AG08396 (cell line): ENCODE results near the gene UBAC2.

Experiments
- DNase-seq: peaks from one replicate; pipeline ENCODE4 v3.0.0; 2012; ENCODE audit warnings: low spot score, mixed read lengths

The UBAC2 gene

DNA sequence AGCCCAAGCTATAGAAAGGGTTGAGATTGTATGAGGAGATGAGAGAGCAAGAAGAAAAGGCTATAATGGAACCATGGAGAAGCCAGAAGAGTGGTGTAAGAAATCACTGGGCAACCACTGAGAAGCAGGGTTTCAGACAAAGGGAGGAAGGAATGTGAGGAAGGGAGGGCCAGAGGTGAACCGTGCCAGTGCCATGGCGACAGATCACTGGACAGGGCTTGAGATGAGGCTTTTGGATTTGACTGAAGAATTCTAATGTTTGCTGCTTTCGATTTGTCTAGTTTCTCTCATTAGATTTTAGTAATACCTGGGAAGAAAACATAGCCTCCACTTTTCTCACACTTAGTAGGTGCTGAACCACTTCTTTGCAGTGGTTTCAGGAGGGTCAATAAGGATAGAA, 112.8 kb downstream of the UBAC2 start:
- DNase-seq, result no peak

DNA sequence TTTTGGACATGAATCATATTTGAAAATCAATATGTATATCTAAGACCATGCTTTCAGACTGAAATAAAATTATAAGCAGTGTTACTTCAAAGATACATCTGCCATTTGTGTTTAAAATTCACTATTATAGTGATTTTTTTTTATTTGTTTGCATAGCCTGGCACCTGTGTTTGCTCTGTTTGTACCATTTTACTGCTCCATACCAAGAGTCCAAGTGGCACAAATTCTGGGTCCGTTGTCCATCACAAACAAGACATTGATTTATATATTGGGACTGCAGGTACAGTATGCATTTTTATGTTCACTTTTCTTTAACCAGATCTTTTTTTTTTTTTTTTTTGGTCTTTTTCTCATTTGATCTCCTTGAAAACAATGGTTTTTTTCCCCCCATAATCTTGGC, 113.3 kb downstream of the UBAC2 start:
- no peak for DNase-seq

DNA sequence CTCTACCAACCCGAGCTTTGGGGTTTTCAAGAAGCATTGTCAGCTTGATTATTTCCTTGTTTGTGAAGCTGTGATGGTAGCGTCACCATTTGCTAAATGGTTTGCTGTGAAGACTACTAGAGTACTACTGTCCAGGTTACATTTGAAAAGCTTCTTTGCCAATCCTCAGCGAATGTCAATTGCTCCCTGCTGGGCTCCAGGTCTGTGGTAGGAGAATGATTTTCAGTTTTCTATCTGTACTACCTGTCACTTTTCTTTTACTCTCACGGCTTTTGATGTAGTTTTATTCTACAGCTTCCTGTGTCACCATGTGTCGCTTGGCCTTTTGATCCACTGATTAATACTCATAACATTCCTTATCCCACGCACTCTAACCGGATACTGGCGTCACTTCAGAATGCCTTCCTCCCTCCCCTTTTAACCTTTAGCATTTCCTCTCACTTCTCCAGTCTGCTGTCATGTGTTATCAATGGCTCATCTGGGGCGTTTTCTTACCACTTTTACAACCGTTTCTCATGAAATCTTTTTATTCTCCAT, 114.1 kb downstream of the UBAC2 start:
- DNase-seq, result no peak

DNA sequence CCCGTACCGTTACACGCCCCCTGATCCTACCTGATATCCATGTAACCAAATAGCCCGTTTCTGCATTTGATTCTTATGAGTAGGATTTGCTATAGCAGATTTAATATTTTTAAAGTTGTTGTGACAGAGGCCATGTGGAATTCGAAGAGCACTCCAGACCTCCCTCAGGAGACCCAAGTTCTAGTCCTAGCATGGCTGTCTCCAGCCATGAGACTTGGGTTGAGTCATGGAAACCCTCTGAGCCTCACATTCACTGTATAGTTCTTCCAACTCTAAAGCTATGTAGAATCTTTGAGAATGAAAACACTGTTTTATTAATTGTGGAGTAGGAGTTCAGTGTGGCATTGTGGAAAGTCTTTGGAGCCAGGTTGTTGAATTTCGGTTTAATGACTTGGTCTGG, 114.5 kb downstream of the UBAC2 start:
- DNase-seq, result no peak

DNA sequence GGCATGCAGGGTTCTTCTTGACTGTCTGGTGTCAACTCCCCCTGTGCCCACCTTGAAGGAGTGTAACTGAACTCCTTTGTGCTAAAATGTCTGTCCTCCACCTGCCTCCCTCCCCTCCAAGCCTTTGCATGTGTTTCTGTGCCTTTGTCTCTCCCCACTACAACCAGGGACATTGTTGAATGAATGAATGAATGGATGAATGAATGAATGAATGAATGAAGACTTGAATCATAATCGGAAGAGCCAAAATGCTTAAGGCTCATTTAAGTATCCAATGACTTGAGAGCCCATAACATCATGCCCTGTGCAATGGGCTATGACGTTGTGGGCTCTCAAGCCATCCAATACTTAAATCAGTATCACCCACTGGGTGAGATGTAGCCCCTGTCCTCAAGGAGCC, 115.6 kb downstream of the UBAC2 start:
- DNase-seq, result no peak

DNA sequence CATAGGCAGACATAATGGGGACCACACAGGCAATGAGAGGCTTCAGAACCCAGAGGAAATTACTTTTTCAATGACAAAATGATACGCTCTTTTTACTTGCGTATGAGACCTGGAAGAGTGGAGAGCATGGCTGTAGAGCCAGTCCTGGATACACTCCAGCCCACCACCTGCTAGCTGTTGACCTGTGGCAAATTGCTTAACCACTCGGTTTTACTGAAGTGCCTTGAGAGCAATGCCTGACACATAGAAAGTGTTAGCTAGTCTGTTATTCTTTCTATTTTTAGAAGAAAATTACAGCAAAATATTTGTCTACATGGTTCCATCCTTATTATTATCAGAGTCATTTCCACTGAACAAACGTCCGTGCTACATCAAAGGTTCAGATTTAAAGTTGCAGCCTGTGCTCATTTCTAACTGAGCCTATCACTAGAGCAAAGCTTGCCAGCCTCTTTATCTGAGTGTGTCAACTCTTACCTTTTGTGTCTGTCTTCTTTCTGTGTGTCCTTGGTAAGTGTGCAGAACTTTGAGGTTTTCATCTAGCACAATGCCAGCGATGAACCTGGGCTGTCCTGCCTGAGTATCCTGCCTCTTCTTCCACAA, 116.1 kb downstream of the UBAC2 start:
- no peak for DNase-seq

DNA sequence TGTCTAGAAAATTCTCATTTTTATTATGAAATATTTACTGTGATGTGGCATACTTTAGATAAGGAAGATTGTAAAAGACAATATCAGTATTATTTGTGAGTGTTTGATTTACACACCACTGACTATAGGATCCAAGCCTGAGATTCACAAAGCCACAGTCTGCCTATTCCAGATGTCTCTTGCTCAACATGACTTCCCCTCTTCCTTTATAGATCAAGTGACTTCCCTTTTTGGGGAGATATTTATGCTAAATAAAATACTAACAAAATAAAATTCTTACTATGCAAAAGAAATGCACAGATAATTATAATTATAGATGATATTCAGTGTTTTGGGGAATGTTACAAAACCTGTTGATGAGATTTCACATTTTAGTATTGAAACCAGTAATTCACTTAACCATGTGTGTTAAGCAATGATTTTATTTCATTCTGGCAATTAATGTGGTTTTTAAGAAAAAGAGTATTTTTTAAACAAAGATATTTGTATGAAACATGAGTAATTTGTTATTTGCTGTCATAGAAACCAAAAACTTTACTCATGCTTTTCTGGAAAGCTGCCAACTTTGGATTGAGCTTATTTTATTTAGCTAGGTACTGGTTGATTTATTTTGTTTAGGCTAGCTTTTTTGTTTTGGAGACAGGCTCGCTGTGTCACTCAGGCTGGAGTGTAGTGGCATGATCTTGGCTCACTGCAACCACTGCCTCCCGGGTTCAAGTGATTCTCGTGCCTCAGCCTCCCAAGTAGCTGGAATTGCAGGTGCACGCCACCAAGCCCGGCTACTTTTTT, 120.2 kb downstream of the UBAC2 start:
- no peak for DNase-seq

DNA sequence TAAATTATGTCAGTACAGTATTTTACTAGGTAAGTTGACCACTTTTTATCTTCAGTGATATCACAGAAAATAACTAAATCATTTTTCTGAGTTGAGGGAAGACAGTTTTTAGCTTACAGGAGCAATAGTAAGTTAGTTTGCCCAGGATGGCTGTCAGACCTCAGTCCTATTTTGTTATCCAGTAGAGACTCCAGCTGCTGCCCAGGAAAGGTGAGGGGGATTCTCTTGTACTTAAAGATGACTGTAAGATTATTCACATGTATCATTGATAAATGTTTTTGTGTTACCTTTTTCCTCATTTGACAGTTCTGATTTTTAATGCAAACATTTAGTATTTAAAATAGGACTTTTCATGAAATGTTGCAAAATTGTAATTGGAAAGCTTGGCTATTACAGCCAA, 121.1 kb downstream of the UBAC2 start:
- DNase-seq, result no peak

DNA sequence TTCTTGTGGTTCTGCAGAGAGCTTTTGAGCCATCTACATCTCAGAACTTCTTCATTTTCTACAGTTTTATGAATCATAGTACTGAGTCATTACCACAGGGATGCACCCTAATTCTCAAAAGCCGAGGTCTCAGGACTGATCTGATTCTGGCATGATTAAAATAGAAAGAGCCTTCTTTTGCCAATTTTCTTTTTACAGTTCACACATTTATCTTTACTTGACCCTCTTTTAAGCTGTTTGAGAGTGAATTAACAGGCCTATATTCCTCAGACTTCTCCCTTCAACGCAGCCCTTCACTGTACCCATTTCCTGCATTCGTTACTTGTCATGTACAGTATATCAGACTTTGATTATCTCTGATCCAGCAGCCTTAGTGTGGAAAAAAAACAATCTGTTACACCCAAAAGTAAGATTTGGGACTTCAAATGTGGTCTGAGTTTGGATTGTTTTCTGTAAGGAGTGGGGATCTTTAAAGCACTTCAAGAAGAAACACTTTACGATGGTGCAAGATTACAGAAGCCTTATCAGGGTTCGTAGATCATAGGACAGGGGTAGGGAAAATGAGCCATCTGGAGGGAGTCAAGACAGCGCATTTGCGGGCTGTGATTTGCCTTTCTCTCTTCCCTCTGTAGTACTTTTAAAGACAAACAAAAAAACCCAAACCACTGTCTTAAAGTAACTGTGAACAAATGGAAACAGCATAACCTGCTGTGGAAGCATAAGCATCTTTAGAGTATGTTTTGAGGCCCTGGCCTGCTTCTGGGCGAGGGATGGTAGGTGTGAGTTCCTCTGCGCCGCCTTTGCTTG, 121.8 kb downstream of the UBAC2 start:
- peak; percentile 64 for DNase-seq

DNA sequence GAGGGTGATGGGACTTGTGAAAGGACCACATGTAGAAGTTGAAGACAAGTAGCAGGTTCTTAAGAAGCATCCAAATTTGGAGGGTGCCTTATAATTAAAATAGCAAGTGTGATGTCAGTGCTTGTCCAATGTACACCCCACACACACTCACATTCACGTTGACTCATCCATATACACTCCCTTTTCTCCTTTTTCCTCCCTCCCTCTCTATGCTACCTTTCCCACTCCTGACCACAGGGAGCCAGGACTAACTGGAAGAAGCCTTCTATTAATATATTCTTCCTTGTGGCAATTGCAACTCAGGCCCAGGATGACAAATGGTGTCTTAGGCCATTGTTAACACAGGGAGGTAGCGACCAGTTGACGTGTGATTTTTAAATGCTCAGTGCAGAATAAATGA, 122.8 kb downstream of the UBAC2 start:
- no peak for DNase-seq

DNA sequence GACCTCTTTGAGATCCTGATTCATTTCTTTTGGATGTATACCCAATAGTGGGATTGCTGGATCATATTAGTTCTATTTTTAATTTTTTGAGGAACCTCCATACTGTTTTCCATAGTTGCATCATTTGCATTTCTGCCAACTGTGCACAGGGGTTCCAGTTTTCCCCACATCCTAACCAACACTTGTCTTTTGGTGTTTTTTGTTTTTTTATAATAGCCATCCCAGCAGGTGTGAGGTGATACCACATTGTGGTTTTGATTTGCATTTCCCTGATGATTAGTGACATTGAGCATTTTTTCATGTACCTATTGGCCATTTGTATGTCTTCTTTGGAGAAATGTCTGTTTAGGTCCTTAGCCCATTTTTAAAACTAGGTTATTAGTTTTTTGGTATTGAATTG, 125.4 kb downstream of the UBAC2 start:
- DNase-seq, result no peak

DNA sequence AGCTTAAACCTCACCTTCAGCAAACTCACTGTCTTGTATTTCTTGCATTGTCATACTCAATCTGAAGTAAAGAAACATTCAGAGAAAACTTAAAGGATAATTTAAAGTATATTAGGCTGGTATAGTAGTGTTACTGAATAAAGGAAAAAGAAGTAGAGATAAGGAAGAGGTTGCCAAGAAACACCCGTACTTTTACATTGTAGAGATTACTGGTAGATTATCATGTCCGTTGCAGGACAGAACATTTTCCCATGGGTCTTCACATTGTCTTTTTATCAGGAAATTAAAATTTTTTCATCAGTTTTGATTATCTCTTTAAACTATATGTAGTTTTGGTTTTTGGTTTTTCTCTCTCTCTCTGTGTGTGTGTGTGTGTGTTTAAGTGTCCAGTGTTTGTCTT, 126.5 kb downstream of the UBAC2 start:
- no peak for DNase-seq

DNA sequence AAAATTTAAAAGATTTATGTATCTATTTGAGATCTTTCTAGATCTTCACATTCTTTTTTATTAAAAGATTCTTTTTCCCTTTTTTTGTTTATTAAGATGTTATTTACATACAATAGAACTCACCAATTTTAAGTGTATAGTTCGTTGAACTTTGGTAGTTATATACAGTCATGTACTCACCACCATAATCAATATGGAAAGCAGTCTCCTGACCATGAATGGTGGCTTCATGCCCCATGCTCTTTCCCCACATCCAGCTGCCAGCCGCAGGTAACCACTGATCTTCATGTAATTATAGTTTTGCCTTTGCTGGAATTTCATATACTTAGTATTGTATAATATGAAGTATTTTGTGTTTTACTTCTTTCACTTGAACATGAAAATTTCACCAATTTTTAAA, 127.1 kb downstream of the UBAC2 start:
- DNase-seq, result no peak

DNA sequence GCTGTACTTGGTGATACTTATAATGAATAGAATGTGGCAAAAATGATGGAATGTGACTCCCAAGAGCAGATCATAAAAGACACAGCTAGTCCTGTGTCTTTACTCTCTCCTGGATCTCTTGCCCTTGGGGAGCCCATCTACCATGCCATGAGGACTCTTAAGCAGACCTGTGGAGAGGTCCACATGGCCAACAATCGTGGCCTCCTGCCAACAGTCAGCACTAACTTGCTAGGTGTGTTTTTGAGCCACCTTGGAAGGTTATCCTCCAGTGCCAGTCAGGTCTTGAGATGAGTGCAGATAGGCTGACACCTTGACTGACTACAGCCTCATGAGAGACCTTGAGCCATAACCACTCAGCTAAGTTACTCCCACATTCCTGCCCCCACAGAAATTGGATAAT, 128.8 kb downstream of the UBAC2 start:
- no peak for DNase-seq

DNA sequence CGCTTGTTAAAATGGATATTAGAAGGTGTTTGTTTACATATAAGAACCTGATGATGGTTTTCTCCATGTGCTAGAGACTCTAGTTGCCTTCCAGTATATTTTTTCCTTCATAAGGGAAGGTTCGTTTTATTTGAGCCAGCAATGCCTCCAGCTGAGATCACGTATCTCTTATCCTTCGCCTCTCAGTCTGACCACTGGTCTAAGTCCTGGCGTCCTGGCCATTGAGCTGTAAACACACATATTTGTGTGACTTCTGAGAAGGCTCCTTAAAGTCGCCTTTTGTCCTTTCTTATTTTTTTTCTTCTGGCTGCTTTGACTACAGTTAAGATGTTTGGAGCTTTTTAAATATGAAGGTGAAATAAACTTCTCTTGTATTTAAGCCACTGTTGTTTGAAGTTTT, 130.3 kb downstream of the UBAC2 start:
- no peak for DNase-seq

DNA sequence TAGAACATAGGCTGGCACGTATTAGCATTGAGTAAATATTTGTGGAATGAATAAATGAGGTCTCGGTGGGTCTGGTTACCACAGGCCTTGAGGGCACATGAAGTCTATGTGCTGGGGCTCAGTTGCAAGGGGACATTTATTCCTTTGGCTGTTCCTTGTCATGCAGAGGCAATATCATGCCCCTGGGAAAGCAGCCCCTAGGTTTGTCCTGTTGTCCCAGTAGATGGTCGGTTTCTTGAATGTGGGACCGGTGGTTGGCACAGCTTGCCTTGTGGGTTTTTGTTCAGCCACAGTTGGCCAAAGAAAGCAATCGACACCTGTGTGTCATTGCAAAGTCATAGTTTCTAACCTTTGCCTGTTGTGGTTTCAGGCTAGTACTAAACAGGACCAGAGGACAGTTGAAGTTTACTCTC, 131.2 kb downstream of the UBAC2 start:
- no peak for DNase-seq

DNA sequence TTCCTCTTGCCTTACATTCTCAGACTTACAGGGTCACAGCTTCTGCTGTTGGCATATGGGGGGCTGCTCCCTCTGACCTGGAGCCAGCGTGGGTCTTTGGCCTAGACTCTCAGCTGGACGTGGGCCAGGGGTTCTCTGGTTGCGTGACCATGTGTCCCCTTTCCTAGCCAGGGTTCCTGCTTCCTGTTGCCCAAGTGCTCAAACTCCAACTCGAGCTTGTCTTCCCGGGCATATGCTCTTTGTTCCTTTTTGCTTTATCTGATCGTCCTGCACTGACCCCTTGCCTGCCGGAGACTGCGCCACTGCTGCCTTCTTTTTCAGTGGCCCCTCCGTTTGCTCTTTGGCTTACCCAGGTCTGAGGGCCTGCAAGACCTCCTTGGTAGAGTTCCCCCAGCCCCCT, 131.8 kb downstream of the UBAC2 start:
- no peak for DNase-seq

DNA sequence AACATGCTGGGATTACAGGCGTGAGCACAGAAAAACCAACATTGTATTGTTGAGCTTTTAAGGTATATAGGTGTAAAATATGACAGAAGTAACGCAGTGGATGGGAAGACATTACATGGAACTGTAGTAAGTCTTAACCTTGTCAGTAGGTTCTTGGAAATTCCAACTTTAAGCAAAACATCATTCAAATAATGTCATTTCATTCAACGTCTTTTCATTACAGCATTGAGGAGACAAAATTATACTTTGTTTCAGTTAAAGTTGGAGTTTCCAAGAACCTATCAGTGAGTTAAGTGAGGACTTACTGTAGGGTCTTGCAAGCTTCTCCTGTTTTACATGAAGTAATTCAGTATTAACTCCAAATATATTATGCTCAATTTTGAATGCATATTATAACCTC, 133.6 kb downstream of the UBAC2 start:
- DNase-seq, result no peak

DNA sequence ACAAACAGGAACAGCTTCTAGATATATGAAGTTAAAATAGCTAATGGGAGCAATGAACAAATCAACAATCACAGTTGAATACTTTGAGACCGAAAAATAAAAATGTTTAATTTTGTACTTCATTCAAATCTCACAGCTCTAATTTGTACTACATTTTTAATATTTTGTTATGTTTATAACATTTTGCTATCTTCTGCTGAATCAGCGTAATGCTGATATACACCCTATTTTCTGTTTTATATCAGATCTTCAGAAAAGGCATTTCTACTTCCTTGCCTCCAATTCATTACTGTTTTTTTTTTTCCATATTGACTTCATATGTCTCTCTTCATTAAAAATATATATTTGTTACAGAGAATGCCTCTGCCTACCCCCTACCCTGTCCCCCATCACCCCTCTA, 134.4 kb downstream of the UBAC2 start:
- DNase-seq, result no peak

DNA sequence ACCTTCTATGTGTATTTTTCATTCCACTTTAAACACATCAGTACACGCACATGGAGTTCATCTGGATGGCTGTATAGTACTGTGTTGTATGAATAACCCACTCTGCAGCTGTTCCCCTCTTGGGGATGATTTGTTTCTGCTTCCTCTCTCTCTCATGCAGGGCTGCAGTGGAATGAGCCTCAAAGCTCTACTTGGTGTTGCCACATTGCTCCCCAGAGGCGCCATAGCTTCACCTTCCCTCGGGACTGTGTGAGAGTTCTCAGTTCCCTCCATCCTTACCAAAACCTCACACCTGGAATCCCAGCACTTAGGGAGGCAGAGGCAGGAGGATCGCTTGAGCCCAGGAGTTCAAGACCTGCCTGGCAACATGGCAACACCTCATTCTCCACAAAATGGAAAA, 134.9 kb downstream of the UBAC2 start:
- no peak for DNase-seq

DNA sequence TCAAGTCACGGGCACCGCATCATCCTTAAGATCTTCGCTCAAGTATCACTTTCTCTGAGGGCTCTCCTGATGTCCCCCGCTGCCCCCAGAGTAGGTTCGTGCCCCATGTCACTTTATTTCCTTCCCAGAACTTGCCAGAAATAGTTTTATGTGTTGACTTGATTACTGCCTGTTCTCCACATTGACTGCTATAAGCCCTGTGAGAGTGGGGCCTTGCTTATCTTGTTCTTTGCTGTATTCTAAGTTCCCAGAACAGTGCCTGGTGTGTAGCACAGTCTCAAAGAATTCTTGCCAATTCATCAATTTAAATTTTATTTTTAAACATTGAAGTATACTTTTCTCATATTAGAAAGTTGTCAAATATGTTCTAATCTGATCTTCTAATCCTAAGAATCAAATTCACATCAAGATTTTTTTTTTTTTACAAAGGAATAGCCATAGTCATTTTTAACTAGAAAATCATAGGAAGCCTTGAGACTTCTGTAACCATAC, 138.6 kb downstream of the UBAC2 start:
- no peak for DNase-seq

DNA sequence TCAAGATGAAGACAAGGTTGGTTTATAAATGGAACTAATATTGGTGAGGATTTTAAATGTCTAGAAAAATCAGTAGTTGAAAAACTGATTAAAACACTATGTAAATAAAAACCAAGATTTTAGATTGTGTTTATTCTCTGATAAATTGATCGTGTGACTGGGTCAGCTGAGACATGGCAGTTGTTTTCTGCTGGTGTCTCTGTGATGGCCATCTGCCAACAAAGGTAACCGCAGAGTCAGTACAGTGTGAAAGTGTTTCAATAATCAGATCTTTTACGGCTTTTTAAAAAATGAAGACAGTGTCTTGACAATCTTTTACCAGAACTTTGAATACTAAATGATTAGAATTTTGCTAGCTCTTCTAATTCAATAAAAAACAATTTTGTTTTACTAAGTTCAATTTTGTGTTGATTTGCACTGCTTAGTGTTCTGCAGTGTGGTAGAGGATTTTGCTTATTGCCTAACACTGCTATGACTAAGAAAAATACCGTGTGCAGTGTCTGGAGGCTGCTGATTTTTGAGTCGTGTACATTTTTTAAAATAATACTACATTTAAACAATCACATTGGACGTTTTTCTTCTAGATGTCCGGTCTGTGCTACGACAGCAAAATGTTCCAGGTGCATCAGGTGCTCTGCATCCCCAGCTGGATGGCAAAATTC, 139.2 kb downstream of the UBAC2 start:
- DNase-seq, result no peak
